NCI-H748 treated with DMSO at 0.1 percent for 48 hours (cell line): Measurements from ENCODE around the gene RABGGTA.

Experiments used
- DNase-seq: peaks from one replicate; lab custom pipeline; 2025; lab: John Stamatoyannopoulos, UW

The RABGGTA gene

GRCh38 chr14:24300326-24300980 lies 29.1 kb upstream of the RABGGTA start:
- DNase-seq, result no peak

DNA sequence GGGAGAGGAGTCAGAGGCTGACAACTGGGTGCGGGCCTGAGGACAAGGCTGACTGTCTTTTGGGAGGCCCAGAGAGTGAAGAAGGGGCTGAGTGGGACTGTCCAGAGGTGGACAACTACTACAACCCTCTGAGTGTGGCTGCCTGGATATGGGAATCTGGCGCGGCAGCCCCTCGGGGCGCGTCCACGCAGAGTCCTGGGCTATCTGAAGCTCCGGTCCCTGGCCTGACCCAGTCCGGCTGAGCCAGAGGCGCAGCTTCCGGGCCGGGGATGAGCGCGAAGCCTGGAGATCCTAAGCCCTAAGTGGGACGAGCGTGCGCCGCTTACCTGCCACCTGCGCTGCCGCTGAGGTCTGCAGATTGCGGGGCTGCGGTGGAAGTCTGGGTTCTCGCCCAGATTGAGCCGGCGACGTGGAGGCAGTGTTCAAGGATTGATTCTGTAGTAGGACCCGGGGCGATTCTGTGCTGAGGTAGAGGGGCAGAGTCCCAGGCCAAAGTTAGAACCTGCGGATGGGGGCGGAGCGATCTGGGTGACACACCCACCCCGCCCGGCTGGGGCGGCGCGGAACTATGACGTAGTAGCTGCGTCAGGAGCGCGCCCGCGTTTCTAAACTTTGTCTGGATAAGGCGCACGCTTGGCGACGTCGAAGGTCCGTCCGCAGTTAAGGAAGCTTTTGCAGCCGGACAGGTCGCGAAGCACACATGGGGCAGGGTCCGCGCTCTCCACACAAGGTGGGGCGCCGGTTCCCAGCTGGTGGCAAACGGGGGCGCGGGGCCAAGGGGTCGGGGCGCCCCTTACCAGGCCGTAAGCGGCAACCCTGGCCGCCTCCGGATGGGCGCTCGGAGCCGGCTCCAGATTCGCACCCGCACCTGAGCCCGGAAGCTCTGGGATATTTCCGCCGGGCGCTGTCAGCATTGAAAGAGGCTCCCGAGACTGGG lies 28.1 kb upstream of the RABGGTA start, which contains the start of the genes DHRS1 and NOP9:
TSS of gene DHRS1 (minus strand) at position 526 of the 937 bp plus-strand sequence. CDS start 674 bp downstream, outside the sequence.
TSS of gene NOP9 (plus strand) at position 596 of the 937 bp plus-strand sequence. CDS start at position 701, 105 bp downstream.
- DNase-seq, result peak; percentile 71

DNA sequence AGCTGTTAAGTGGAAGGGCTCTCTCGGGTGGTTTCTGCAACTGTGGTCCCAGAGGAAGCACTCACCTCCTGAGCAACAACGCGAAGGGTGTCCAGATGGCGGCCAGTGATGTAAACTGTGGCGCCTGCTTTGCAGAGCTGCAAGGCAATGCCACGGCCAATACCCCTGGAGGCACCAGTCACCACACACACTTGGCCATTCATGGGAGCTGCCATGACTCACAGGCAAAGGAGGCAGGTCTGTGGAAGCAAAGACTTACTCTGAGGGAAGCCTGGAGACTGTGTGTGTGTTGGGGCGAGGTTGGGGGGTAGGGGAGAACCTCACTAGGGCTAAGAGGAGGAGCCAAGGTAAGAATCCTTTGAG lies 27.5 kb upstream of the RABGGTA start:
- DNase-seq, result no peak

GRCh38 chr14:24297190-24297964 lies 26.0 kb upstream of the RABGGTA start:
- DNase-seq, result peak; percentile 18

GRCh38 chr14:24296341-24297157 lies 25.2 kb upstream of the RABGGTA start:
- no peak for DNase-seq

GRCh38 chr14:24293525-24293924 lies 22.1 kb upstream of the RABGGTA start:
- no peak for DNase-seq

- DNase-seq, result no peak
Measured at GRCh38 chr14:24292118-24292807, 20.9 kb upstream of the RABGGTA start.

- no peak for DNase-seq
Measured at GRCh38 chr14:24291446-24292117, 20.2 kb upstream of the RABGGTA start.

- no peak for DNase-seq
Measured at GRCh38 chr14:24290746-24291145, 19.3 kb upstream of the RABGGTA start.

GRCh38 chr14:24289649-24290280 lies 18.4 kb upstream of the RABGGTA start:
- no peak for DNase-seq

DNA sequence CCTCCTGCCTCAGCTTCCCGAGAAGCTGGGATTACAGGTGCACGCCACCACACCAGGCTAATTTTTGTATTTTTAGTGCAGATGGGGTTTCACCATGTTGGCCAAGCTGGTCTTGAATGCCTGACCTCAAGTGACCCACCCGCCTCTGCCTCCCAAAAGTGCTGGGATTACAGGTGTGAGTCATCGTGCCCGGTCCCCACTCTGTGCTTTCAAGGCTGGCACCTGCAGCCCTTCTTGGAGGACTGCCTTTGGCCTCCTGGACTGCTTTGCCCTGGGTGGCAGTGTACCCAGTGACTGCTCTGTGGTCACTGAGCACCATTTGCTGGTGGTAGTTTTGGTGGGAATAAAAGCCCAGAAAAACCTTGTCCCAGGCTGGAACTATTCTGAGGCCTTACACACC lies 15.6 kb upstream of the RABGGTA start:
- no peak for DNase-seq

GRCh38 chr14:24285351-24285750 lies 14.0 kb upstream of the RABGGTA start:
- DNase-seq, result no peak

DNA sequence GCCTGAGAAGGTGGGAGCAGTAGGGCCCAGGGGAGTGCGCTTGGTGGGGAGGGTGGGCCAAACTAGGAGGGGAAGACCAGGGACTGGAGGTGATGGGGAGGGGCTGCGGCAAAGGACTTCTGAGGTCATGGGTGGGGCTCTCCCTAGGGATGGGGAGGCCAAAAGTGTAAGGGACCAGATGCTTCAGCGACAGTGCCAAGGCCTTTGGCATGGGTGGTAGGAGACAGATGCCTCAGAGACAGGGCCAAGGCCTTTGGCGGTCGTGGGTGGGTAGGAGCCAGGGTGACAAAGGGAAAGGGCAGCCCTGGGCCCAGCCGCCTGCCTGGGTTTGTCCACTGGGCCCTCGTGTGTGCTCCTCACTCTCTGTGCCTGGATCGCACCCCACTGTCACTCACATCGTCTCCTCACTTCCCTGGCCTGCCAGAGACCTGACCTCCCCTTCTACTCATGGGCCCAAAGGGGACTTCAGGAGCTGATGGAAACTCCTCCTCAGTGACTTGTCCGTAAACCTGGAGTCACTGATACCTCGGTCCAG lies 13.2 kb upstream of the RABGGTA start:
- no peak for DNase-seq

GRCh38 chr14:24283796-24284460 lies 12.5 kb upstream of the RABGGTA start:
- no peak for DNase-seq

DNA sequence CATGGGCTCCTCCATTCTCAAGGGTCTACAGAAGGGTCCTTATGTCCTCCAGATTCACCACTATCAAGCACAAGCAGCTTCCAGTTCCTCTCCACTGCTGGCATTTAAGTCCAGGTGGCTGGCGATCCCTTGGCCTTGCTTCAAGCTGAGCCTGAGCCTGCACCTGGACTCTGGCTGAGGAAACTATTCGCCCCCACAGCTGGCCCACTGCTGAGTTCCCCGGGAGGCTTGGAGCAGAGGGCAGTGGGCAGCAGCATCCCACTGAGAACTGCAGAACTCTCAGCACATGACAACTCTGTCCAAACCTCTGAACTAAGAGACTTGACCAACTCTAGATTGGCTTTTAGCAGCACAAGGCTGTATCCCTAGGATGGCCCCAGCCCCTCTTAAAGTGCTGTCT lies 11.3 kb upstream of the RABGGTA start:
- DNase-seq, result no peak

GRCh38 chr14:24281636-24282035 lies 10.2 kb upstream of the RABGGTA start:
- no peak for DNase-seq

DNA sequence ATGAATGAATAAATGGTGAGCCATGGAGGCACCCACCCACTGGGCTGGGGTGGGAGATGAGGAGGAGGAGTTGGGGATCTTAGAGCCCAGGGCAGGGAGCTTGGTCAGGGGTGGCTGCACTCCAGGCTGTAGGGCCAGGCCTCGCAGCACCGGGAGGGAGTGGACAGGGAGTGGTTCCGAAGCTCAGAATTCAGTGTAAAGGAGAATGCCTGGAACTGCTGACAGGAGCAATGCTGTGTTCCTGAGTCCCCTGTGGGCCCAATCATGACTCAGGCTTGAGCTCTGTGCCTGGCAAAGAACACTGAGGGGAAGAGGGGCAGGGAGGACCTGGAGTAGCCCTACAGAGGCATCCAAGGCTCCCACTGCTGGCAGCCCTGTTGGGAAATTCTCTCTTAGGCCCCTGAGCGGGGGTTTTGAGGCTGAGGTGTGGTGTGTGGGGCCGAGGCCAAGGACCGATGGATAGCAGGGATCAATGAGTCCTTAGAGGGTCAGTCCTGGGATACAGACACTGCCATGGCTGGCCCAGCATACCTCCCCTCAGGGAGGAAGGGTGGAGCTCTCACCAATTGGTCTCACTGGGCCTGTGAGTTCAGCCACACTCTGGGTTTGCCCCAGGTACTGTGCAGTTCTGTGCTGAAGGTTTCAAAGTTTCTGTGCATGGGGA lies 9.5 kb upstream of the RABGGTA start:
- no peak for DNase-seq
